Measurements from ENCODE around the gene SLC38A5. TPM values are rescaled to one million over a fixed set of nuclear protein-coding genes. Genes with fewer than 3 reads are reported as not detected.

The SLC38A5 gene
- total RNA-seq, 4 donors from 2014 or later: 5.7 to 14.3 (median 11.3) TPM

DNA sequence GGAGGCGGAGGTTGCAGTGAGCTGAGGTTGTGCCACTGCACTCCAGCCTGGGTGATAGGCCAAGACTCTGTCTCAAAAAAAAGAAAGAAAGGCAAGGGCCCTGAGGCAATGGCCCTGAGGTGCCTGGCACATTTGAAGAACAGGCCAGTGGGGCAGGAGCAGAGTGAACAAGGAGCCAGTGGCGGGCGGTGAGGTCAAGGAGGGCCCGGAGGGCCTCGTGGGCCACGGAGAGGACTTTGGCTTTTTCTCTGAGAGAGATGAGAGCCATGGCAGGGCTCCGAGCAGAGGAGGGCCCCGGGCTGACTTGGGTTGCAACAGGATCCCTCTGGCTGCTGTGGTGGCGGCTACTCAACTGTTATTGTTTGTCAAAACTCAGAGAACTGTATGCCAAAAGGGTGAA is 19.2 kb upstream of the SLC38A5 start:
- Histone ChIP-seq H3K27me3 (no peaks in the 10 kb centered on the region), H3K27ac (no peak overlapping the region), H3K36me3 (no peaks in the 10 kb centered on the region), H3K4me1 (no peaks in the 10 kb centered on the region), H3K9me3 (no peaks in the 10 kb centered on the region), H3K4me3 (no peak overlapping the region)
- in situ Hi-C loops (cut with MboI; ENCODE audit: low pct_ligation_motif_present in 1 of 4, low pct_unique_long_range_greater_than_20kb in 1 of 4, low sequenced_read_pairs in 3 of 4): loop anchor here in 2 of 4 donors (25.0 kb wide), 1 partner anchor 402 kb away; no protein-coding TSS in a partner anchor
- DNase-seq: no peak
- TF ChIP-seq EP300 (IDR thresholded peaks at IDR 0.05; ENCODE audit: low read depth) (no peak), POLR2AphosphoS5 (IDR thresholded peaks at IDR 0.05) (no peak), POLR2A (IDR thresholded peaks at IDR 0.05) (no peak)
- TF ChIP-seq, protein P1, sequence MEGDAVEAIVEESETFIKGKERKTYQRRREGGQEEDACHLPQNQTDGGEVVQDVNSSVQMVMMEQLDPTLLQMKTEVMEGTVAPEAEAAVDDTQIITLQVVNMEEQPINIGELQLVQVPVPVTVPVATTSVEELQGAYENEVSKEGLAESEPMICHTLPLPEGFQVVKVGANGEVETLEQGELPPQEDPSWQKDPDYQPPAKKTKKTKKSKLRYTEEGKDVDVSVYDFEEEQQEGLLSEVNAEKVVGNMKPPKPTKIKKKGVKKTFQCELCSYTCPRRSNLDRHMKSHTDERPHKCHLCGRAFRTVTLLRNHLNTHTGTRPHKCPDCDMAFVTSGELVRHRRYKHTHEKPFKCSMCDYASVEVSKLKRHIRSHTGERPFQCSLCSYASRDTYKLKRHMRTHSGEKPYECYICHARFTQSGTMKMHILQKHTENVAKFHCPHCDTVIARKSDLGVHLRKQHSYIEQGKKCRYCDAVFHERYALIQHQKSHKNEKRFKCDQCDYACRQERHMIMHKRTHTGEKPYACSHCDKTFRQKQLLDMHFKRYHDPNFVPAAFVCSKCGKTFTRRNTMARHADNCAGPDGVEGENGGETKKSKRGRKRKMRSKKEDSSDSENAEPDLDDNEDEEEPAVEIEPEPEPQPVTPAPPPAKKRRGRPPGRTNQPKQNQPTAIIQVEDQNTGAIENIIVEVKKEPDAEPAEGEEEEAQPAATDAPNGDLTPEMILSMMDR (IDR thresholded peaks at IDR 0.05): no peak
- intact Hi-C loops (cut with DNase I; ENCODE audit: low total_unique reads): no loop called here
- 90% methylated on average over 9 of the region's 9 CpGs; no CpG with 5 or more reads in 1 of the 2 donors for WGBS, 2 donors (ENCODE audit: low coverage in 1 of 2)

DNA sequence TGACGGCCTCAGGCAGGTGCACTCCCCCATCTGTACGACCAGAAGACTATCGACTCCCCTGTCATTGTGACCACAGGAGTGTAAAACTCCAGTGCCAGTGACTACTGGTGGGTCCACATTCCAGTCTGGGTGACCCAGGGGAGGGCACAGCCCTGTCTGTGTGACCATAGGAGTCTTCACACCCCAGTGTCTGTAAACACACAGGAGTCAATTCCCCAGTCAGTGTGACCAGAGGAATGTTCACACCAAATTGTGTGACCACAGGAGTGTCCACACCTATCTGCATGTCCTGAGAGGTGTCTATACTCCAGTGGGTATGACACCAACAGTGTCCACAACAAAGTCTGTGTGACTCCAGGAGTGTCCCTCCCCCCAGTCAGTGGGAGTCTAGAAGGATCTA is 18.0 kb upstream of the SLC38A5 start:
- no peak for DNase-seq
- H3K27ac ChIP-seq: no peak overlapping the region
- H3K27me3 ChIP-seq: no peaks in the 10 kb centered on the region
- intact Hi-C loops (cut with DNase I; ENCODE audit: low total_unique reads): no loop called here
- H3K36me3 ChIP-seq: no peaks in the 10 kb centered on the region
- in situ Hi-C loops (cut with MboI; ENCODE audit: low pct_ligation_motif_present in 1 of 4, low pct_unique_long_range_greater_than_20kb in 1 of 4, low sequenced_read_pairs in 3 of 4): loop anchor here in 2 of 4 donors (25.0 kb wide), 1 partner anchor 401 kb away; no protein-coding TSS in a partner anchor
- 81% methylated on average over 3 of the region's 3 CpGs; no CpG with 5 or more reads in 1 of the 2 donors for WGBS, 2 donors (ENCODE audit: low coverage in 1 of 2)
- no peak for TF ChIP-seq POLR2AphosphoS5 (IDR thresholded peaks at IDR 0.05)
- TF ChIP-seq EP300 (IDR thresholded peaks at IDR 0.05; ENCODE audit: low read depth): no peak
- TF ChIP-seq, protein P1 (IDR thresholded peaks at IDR 0.05): no peak
- TF ChIP-seq POLR2A (IDR thresholded peaks at IDR 0.05): no peak
- no peaks in the 10 kb centered on the region for H3K9me3 ChIP-seq
- no peak overlapping the region for H3K4me3 ChIP-seq
- H3K4me1 ChIP-seq: no peaks in the 10 kb centered on the region

DNA sequence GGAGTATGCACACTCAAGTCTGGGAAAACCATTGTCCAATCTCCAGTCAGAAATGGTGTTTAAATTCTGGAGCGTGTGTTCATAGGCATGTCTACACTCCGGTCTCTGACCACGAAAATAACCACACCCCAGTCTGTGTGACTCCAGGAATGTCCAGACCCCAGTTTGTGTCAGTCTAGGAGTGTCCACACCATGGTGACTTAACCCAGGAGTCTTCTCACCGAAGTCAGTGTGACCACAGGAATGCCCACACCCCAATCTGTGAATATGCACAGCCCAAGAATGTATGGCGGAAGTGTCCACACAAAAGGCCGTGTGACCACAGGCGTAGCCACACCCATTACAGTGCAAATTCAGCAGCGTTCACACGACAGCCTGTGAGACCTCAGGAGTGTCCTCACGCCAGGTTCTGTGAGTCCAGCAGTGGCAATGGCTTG is 17.3 kb upstream of the SLC38A5 start:
- TF ChIP-seq POLR2A (IDR thresholded peaks at IDR 0.05) (no peak), POLR2AphosphoS5 (IDR thresholded peaks at IDR 0.05) (no peak), EP300 (IDR thresholded peaks at IDR 0.05; ENCODE audit: low read depth) (no peak)
- TF ChIP-seq, protein P1 (IDR thresholded peaks at IDR 0.05): no peak
- intact Hi-C loops (cut with DNase I; ENCODE audit: low total_unique reads) (no loop called here), in situ Hi-C loops (cut with MboI; ENCODE audit: low pct_ligation_motif_present in 1 of 4, low pct_unique_long_range_greater_than_20kb in 1 of 4, low sequenced_read_pairs in 3 of 4) (loop anchor here in 2 of 4 donors (25.0 kb wide), 1 partner anchor 400 kb away; no protein-coding TSS in a partner anchor)
- H3K27ac ChIP-seq: no peak overlapping the region
- no peaks in the 10 kb centered on the region for H3K4me1 ChIP-seq
- H3K27me3 ChIP-seq: no peaks in the 10 kb centered on the region
- no peak overlapping the region for H3K4me3 ChIP-seq
- H3K36me3 ChIP-seq: no peaks in the 10 kb centered on the region
- WGBS, 2 donors (ENCODE audit: low coverage in 1 of 2): 80% methylated on average over 10 of the region's 10 CpGs; no CpG with 5 or more reads in 1 of the 2 donors
- H3K9me3 ChIP-seq: no peaks in the 10 kb centered on the region
- no peak for DNase-seq

DNA sequence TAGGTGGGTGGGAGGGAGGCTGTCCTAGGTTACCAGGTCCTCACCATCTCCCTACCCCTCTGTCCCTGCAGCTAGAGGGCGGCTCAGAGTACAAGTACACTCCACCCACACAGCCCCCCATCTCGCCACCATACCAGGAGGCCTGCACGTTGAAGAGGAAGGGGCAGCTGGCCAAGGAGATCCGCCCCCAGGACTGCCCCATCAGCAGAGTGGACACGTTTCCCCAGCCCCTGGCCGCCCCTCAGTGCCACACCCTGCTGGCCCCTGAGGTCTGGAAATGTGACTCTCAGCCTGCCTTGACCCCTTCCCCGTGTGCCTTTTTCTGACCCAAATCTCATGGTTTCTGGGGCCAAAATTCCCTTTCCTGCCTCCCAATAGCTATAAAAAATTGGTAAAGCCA is 12.5 kb upstream of the SLC38A5 start:
- Histone ChIP-seq H3K4me1 (peaks cover 0 to under 1% (median 0%) of the 10 kb centered on the region in 4 donors), H3K27ac (no peak overlapping the region), H3K27me3 (no peaks in the 10 kb centered on the region), H3K36me3 (no peaks in the 10 kb centered on the region), H3K9me3 (no peaks in the 10 kb centered on the region), H3K4me3 (no peak overlapping the region)
- intact Hi-C loops (cut with DNase I; ENCODE audit: low total_unique reads) (no loop called here), in situ Hi-C loops (cut with MboI; ENCODE audit: low pct_ligation_motif_present in 1 of 4, low pct_unique_long_range_greater_than_20kb in 1 of 4, low sequenced_read_pairs in 3 of 4) (loop anchor here in 2 of 4 donors (25.0 kb wide), 1 partner anchor 395 kb away; no protein-coding TSS in a partner anchor)
- DNase-seq: no peak
- TF ChIP-seq POLR2A (IDR thresholded peaks at IDR 0.05) (no peak), EP300 (IDR thresholded peaks at IDR 0.05; ENCODE audit: low read depth) (no peak), POLR2AphosphoS5 (IDR thresholded peaks at IDR 0.05) (no peak)
- TF ChIP-seq, protein P1 (IDR thresholded peaks at IDR 0.05): no peak
- WGBS, 2 donors (ENCODE audit: low coverage in 1 of 2): 87% methylated on average over 7 of the region's 7 CpGs; no CpG with 5 or more reads in 1 of the 2 donors
